CD4-positive, alpha-beta T cell (primary cell): ENCODE results near the gene ORM2. TPM values are rescaled to one million over a fixed set of nuclear protein-coding genes. Genes with fewer than 3 reads are reported as not detected.
A peak's percentile ranks its signal among the peaks of the same experiment; 100 is the strongest.

ENCODE experiments used
- ATAC-seq: fragments of 200-7000 bp; cut with Tn5 transposase; one replicate; pipeline ENCODE4 v1.10.0; 2022; ENCODE audit warnings: mild to moderate bottlenecking; ENCODE audit not compliant: poor library complexity
- CTCF ChIA-PET: fragments of 350-600 bp; sonication (Branson Sonifier 250); formaldehyde crosslinking; loops from one replicate; lab custom pipeline; 2021; ENCODE audit warnings: antibody characterized with exemption, inconsistent platforms; lab: Charles Lee
- POLR2A ChIA-PET: fragments of 350-600 bp; sonication (Branson Sonifier 250); formaldehyde crosslinking; loops from one replicate; lab custom pipeline; 2021; ENCODE audit warnings: antibody characterized with exemption, inconsistent platforms; lab: Charles Lee
- DNase-seq, 14 experiments: peaks; one replicate each; pipeline ENCODE4 v3.0.0-alpha.2; 2013 to 2020; ENCODE audit warnings: mixed read lengths in 2 of 14
- H3K27ac ChIP-seq, 2 donors: one replicate each; pipeline versions ENCODE4 v1.5.1 to v1.7.0; 2013; ENCODE audit warnings: low read length in 2 of 2, low read depth in 1 of 2, mild to moderate bottlenecking in 1 of 2
- H3K27me3 ChIP-seq, 2 experiments: 1 replicate in 1 of 2; 2 replicates in 1 of 2; pipeline versions ENCODE4 v1.6.1 to v1.7.0; 2013; ENCODE audit warnings: low read length in 2 of 2, control low read depth in 1 of 2, mild to moderate bottlenecking in 1 of 2, moderate library complexity in 1 of 2; ENCODE audit not compliant: insufficient read depth in 2 of 2, control insufficient read depth in 1 of 2
- H3K36me3 ChIP-seq: one replicate; pipeline ENCODE4 v1.6.1; 2013; ENCODE audit warnings: low read length, control low read depth; ENCODE audit not compliant: insufficient read depth
- H3K4me1 ChIP-seq: one replicate; pipeline ENCODE4 v1.6.1; 2013; ENCODE audit warnings: low read length, control low read depth; ENCODE audit not compliant: insufficient read depth
- H3K4me3 ChIP-seq: one replicate; pipeline ENCODE4 v1.5.1; 2013; ENCODE audit warnings: mild to moderate bottlenecking, low read length, moderate library complexity
- H3K9me3 ChIP-seq, 2 experiments: 1 replicate in 1 of 2; 2 replicates in 1 of 2; pipeline versions ENCODE4 v1.6.1 to v1.7.0; 2013; ENCODE audit warnings: low read length in 2 of 2, mild to moderate bottlenecking in 2 of 2, control low read depth in 1 of 2, moderate library complexity in 1 of 2; ENCODE audit not compliant: control insufficient read depth in 1 of 2, insufficient read depth in 1 of 2
- H3K27ac Mint-ChIP-seq: one replicate; pipeline ENCODE4 v1.8.0; 2020; ENCODE audit warnings: mixed read lengths
- H3K27me3 Mint-ChIP-seq: one replicate; pipeline ENCODE4 v1.8.0; 2021; ENCODE audit warnings: mixed read lengths
- H3K36me3 Mint-ChIP-seq: one replicate; pipeline ENCODE4 v1.8.0; 2021; ENCODE audit warnings: low read depth, mixed read lengths
- H3K4me1 Mint-ChIP-seq: one replicate; pipeline ENCODE4 v1.8.0; 2021; ENCODE audit warnings: low read depth, mixed read lengths
- H3K4me3 Mint-ChIP-seq: one replicate; pipeline ENCODE4 v1.8.0; 2020; ENCODE audit warnings: mild to moderate bottlenecking, mixed read lengths
- H3K9me3 Mint-ChIP-seq: one replicate; pipeline ENCODE4 v1.8.0; 2020; ENCODE audit warnings: mixed read lengths
- intact Hi-C, 2 experiments: fragments of 100-400 bp; cut with DNase I in 1 of 2; cut with micrococcal nuclease in 1 of 2; formaldehyde crosslinking; loops; one replicate each; pipeline versions ENCODE4 v1.15.1 to v1.9.0; 2023 to 2025; cut with DNase I, micrococcal nuclease
- total RNA-seq, 174 experiments: library from RNA in 2 of 174; stranded (reverse) in 2 of 174; gene quantifications; one replicate each; pipeline ENCODE4 v1.2.3 and lab custom pipeline; 2021 to 2026
- TF ChIP-seq, protein P1 (sequence below): fragments of 200-600 bp; IDR thresholded peaks from one replicate; pipeline ENCODE4 v1.8.0; 2022; ENCODE audit warnings: antibody characterized with exemption, mild to moderate bottlenecking

The ORM2 gene
- total RNA-seq, 2 experiments from 2014 or later: not detected

DNA sequence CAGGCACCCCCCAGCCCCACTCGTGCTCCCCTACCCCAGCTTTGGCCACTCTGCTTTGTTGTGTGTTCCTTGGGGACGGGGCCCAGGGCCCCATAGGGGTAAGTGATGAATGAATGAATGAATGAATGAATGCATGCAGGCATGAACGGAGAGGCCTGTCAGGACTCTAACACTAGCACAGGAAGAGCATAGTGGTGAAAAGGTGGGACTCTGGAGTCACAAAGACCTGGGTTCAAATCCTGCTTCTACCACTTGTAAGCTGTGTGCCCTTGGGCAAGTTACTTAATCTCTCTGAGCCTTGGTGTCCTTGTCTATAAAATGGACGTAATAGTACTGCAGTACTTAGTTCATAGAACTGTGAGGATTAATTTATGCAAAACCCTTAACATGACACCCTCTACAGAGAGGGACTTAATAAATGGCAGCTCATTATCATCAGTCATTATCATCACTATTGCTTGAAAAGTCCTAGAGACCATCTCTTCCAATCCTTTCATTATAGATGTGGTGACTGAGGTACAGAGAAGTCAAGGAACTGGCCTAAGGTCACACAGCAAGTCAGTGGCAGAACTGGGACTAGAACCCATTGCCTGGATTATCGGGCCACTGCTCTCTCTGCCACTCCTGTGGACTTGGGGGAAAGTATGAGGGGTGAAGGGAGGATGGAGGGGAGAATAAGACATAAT lies 13.2 kb downstream of the ORM2 start:
- ChIA-PET POLR2A (no interaction called here), CTCF (no interaction called here)
- Mint-ChIP-seq H3K9me3 (no peaks in the 10 kb centered on the region), H3K4me3 (no peak overlapping the region), H3K27me3 (no peaks in the 10 kb centered on the region), H3K27ac (peak overlapping the region; percentile 81), H3K36me3 (peaks cover 95% of the 10 kb centered on the region), H3K4me1 (peaks cover 21% of the 10 kb centered on the region)
- ATAC-seq: no peak
- H3K27me3 ChIP-seq: no peaks in the 10 kb centered on the region
- no peak for DNase-seq
- TF ChIP-seq, protein P1, sequence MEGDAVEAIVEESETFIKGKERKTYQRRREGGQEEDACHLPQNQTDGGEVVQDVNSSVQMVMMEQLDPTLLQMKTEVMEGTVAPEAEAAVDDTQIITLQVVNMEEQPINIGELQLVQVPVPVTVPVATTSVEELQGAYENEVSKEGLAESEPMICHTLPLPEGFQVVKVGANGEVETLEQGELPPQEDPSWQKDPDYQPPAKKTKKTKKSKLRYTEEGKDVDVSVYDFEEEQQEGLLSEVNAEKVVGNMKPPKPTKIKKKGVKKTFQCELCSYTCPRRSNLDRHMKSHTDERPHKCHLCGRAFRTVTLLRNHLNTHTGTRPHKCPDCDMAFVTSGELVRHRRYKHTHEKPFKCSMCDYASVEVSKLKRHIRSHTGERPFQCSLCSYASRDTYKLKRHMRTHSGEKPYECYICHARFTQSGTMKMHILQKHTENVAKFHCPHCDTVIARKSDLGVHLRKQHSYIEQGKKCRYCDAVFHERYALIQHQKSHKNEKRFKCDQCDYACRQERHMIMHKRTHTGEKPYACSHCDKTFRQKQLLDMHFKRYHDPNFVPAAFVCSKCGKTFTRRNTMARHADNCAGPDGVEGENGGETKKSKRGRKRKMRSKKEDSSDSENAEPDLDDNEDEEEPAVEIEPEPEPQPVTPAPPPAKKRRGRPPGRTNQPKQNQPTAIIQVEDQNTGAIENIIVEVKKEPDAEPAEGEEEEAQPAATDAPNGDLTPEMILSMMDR: no peak
- H3K4me1 ChIP-seq: peaks cover 11% of the 10 kb centered on the region
- H3K36me3 ChIP-seq: peaks cover 99% of the 10 kb centered on the region
- no peaks in the 10 kb centered on the region for H3K9me3 ChIP-seq
- intact Hi-C loops: loop anchor here in 1 of 2 experiments (5.0 kb wide), 2 partner anchors 164 to 249 kb away; partner anchors contain the start of gene WHRN
- peak overlapping the region in 1 of 2 donors; percentile 30 for H3K27ac ChIP-seq
- no peak overlapping the region for H3K4me3 ChIP-seq

DNA sequence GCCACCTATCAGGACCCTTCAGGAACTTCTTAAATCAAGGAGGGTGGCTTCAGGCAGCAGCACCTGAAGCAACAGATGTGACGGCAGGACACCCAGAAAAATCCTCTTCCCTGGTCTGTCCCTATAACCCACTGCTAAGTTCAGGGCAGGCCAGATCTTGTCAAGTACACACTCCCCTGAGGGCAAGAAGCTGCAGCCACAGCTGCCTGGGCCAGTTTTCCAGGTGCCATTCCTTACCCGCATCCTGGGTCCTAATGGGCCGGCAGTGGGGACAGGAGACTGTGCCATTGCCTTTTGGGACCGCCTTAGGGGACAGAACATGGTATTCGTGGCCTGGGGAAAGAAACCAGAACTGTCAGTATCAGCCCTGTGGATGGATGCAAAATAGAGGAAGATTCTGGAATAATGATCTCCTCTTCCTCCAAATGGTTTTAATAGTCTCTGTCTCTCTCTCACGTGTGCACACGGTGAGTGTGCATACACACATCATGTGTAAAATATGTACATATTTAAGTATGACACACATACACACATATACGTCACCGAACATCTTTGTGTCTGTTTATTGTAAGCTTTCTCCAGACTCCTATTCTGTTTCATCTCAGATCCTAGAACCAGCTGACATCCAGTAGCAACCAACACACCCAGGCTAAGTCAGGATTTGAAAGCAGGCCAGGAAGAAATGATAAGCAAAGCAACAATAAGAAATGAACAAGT lies 14.0 kb downstream of the ORM2 start:
- no peaks in the 10 kb centered on the region for H3K9me3 Mint-ChIP-seq
- intact Hi-C loops: loop anchor here in 1 of 2 experiments (5.0 kb wide), 2 partner anchors 164 to 249 kb away; partner anchors contain the start of gene WHRN
- TF ChIP-seq, protein P1: no peak

DNA sequence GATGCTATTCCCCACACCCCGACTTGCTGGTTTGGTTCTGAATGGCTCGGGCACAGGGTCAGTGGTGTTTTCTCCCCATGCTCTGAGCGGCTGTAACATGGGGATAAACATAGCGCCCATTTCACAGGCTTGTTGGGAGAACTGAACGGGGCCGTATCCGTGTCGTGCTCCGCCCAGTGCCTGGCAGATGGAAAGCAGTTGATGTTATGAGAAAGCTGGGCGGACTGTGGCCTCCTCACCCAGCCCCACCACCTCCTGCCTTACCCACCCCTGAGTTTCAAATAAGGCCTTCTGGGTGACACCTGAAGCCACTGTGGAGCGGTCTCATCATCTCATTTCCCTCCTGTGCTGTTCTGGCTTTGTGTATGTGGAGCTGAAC lies 14.5 kb downstream of the ORM2 start:
- TF ChIP-seq, protein P1: no peak
- no peaks in the 10 kb centered on the region for H3K9me3 Mint-ChIP-seq
- no peaks in the 10 kb centered on the region for H3K27me3 Mint-ChIP-seq
- ChIA-PET POLR2A (interaction anchor here (0.6 to 4.2 kb wide), 2 partner anchors 28 to 248 kb away, joined by 3 to 17 read pairs; no protein-coding TSS in a partner anchor), CTCF (no interaction called here)
- Histone ChIP-seq H3K4me3 (no peak overlapping the region), H3K27me3 (no peaks in the 10 kb centered on the region), H3K36me3 (peaks cover 99% of the 10 kb centered on the region), H3K27ac (no peak overlapping the region), H3K4me1 (peaks cover 16% of the 10 kb centered on the region), H3K9me3 (no peaks in the 10 kb centered on the region)
- peaks cover 34% of the 10 kb centered on the region for H3K4me1 Mint-ChIP-seq
- peak overlapping the region; percentile 81 for H3K27ac Mint-ChIP-seq
- ATAC-seq (no peak), DNase-seq (no peak)
- intact Hi-C loops: loop anchor here in 1 of 2 experiments (5.0 kb wide), 2 partner anchors 163 to 248 kb away; partner anchors contain the start of gene WHRN
- no peak overlapping the region for H3K4me3 Mint-ChIP-seq
- H3K36me3 Mint-ChIP-seq: peaks cover 95% of the 10 kb centered on the region

More for the DNA sequence above, 14.0 kb downstream of the ORM2 start:
- no peak overlapping the region for H3K4me3 Mint-ChIP-seq
- DNase-seq: no peak
- POLR2A ChIA-PET: interaction anchor here (4.2 kb wide), 1 partner anchor 28 kb away, joined by 17 read pairs; no protein-coding TSS in a partner anchor
- ATAC-seq: no peak
- peaks cover 29% of the 10 kb centered on the region for H3K4me1 Mint-ChIP-seq
- Histone ChIP-seq H3K36me3 (peaks cover 99% of the 10 kb centered on the region), H3K9me3 (no peaks in the 10 kb centered on the region), H3K4me3 (no peak overlapping the region), H3K27ac (peak overlapping the region in 1 of 2 donors; percentile 30), H3K4me1 (peaks cover 12% of the 10 kb centered on the region), H3K27me3 (no peaks in the 10 kb centered on the region)
- H3K36me3 Mint-ChIP-seq: peaks cover 95% of the 10 kb centered on the region
- CTCF ChIA-PET: no interaction called here
- peak overlapping the region; percentile 81 for H3K27ac Mint-ChIP-seq
- H3K27me3 Mint-ChIP-seq: no peaks in the 10 kb centered on the region
